GM21515 (cell line): Measurements from ENCODE around the gene OTOP2.
"Not testable (repeated sequence)": the region's sequence is repeated elsewhere in the genome, so short reads cannot be mapped to it uniquely, and the experiment has no call there.

Experiments used
- ATAC-seq: cut with Tn5 transposase; IDR thresholded peaks from one replicate; pipeline ENCODE4 v1.9.1; 2021; ENCODE audit not compliant: unreplicated experiment

The OTOP2 gene

GRCh38 chr17:74971069-74971841, 47.2 kb downstream of the OTOP2 start:
- no peak for ATAC-seq

GRCh38 chr17:74971842-74972106, 47.7 kb downstream of the OTOP2 start:
- ATAC-seq, result no peak

- ATAC-seq, result no peak
Measured at GRCh38 chr17:74972107-74972972, 48.3 kb downstream of the OTOP2 start, which contains the start of gene HID1. HID1 (minus strand) TSS chr17:74972759; CDS start chr17:74972656, 103 bp downstream.

GRCh38 chr17:74972973-74973328, 48.9 kb downstream of the OTOP2 start:
- no peak for ATAC-seq

- ATAC-seq, result no peak
Measured at GRCh38 chr17:74975943-74976342, 51.9 kb downstream of the OTOP2 start.

- no peak for ATAC-seq
Measured at GRCh38 chr17:74977802-74978201, 53.7 kb downstream of the OTOP2 start.

- no peak for ATAC-seq
Measured at GRCh38 chr17:74978240-74978639, 54.2 kb downstream of the OTOP2 start.

- ATAC-seq, result no peak
Measured at GRCh38 chr17:74979408-74980146, 55.5 kb downstream of the OTOP2 start.

- no peak for ATAC-seq
Measured at GRCh38 chr17:74981318-74981978, 57.4 kb downstream of the OTOP2 start.

GRCh38 chr17:74981979-74982662, 58.0 kb downstream of the OTOP2 start:
- ATAC-seq, result peak; percentile 66

GRCh38 chr17:74982663-74983313, 58.7 kb downstream of the OTOP2 start:
- ATAC-seq, result not testable (repeated sequence)
